ENCODE data around the gene TMEM255A.
"Not testable (repeated sequence)": the region's sequence is repeated elsewhere in the genome, so short reads cannot be mapped to it uniquely, and the experiment has no call there.

Gene TMEM255A

DNA sequence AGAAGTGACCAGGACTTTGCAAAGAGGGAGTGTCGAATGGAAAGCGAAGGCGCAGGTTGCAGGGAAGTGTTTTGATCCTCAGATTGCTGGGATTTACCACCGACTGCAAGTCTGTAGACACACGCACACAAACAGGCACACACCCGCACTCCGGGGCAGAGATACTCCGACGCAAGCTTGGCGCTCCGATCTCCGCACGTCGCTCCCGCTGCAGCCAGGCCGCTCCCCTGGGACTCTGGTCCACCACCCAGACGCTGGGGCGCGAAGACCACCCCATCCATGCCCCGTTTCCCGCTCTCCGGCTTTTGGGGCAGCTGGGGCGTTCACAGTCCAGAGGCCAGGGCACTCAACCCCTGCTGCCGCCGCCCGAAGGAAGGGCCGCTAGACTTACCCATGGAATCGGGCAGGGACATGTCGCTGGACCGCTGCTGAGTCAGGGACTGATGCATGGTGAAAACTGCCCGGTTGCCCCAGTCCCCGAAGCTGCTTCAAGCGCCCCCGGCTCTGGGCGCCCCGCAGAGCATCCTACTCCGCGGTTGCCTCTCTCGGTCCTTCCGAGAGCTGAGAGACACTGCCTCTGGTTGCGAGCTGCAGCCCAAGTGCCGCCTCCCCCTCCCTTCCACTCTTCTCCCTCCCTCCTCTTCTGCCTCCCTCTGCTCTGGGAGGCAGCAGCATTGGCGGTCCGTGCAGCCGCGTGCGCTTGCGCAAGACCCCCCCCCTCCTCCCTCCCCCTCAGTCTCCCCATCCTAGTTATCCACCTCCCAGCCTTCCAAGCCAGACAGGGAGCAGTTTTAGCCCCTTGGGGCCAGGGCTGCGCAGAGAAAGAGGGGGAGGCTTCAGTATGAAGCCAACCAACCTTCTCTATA, at the start of gene TMEM255A:
TSS of gene TMEM255A (minus strand) at position 601 of the 866 bp plus-strand sequence. CDS start at position 449, 152 bp downstream.
- DNase-seq (ENCODE audit: low read depth, low spot score) = no peak

DNA sequence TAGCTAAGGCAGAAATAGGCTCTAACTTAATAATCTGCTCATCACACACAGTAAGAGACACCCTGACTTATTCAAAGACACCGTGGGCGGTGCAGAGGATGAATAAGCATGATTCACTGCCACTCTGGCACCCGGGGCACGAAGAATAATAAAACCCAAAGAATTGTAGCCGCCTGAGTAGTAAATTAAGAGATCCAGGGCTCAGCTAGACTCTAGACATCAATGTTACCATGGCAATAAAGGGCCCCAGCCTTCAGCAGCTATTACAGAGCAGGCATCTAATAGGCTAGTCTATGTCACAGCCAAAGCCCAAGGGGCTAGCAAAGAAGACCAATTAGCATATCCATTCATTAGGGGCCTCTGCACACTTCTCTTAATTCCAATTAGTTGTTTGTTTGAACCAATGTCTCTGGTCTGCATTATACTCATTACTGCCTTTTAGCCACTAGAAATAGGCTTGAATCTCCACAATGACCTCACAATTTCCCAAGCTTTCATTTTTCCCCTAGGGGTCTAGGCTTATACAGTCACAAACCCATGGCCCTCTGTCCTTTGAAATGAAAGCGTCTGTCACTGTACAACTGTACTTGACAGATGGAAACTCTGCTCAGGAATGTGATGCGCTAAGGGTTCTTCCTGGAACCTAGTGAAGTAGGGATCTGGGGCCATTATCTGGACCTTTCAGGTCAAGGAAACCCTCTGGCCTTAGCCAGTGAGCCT, 47.6 kb upstream of the TMEM255A start:
- DNase-seq (ENCODE audit: low read depth, low spot score) = no peak

GRCh38 chrX:120357186-120357585, 45.9 kb upstream of the TMEM255A start:
- no peak for DNase-seq (ENCODE audit: low read depth, low spot score)

DNA sequence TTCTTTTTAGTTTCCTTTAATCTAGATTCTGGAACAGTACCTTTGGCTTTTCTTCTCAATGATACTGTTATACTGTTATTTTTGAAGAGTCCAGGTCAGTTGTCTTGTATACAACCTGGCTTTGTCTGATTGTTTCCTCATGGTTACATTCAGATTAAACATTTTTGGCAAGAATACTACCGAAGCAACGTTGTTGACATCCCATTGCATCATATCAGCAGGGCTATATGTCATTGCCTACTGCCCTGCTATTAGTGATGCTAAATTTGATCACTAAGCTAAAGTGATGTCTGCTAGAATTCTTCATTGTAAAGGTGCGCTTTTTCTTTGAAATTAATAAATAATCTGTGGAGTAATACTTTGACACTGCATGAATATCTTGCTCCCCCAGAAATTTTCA, 44.8 kb upstream of the TMEM255A start:
- no peak for DNase-seq (ENCODE audit: low read depth, low spot score)

GRCh38 chrX:120350450-120351138, 39.3 kb upstream of the TMEM255A start:
- DNase-seq (ENCODE audit: low read depth, low spot score) = no peak

DNA sequence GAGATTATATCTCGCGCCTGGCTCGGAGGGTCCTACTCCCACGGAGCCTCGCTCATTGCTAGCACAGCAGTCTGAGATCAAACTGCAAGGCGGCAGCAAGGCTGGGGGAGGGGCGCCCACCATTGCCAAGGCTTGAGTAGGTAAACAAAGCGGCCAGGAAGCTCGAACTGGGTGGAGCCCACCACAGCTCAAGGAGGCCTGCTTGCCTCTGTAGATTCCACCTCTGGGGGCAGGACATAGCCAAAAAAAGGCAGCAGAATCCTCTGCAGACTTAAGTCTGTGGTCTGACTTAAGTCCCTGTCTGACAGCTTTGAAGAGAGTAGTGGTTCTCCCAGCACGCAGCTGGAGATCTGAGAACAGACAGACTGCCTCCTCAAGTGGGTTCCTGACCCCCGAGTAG, 33.3 kb upstream of the TMEM255A start:
- DNase-seq (ENCODE audit: low read depth, low spot score) = not testable (repeated sequence)

DNA sequence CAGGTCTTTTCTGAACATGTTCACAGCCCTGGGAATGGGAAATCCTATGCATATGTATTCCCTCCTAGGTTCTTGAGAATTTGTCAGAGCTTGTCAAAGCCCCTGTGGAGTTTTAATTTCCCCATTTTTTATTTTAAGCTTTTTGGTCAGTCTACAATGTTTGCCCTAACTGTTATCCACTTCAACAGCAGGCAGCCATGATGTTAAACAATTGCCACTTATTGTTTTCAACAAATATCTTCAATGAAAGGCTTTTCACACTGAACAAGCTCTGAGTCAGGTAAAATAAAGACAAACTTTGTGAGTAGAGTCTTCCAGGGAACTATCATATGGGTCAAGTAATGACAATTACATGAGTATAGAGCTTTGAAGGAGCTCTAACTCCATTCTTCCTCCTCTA, 25.6 kb upstream of the TMEM255A start:
- DNase-seq (ENCODE audit: low read depth, low spot score) = no peak

GRCh38 chrX:120335289-120335688, 24.0 kb upstream of the TMEM255A start:
- DNase-seq (ENCODE audit: low read depth, low spot score) = no peak

GRCh38 chrX:120334603-120335002, 23.3 kb upstream of the TMEM255A start:
- DNase-seq (ENCODE audit: low read depth, low spot score) = no peak

DNA sequence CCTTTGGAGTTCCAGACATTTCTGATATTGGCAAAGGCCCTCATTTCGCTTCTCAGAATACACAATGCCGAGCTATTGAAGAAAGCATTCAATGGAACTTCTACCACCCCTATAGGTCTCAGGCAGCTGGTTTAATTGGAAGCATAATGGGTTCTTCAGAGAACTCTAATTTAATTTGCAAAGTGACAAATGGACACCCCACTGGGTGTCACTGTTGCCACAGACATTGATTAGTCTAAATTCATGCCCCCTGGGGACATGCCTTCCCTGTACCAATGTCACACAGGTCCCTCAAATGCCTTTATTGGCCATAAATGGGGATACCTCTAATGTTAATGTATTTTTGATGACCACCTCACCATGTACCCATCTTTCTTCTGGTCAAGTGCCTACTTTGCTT, 22.9 kb upstream of the TMEM255A start:
- no peak for DNase-seq (ENCODE audit: low read depth, low spot score)

GRCh38 chrX:120332394-120332793, 21.1 kb upstream of the TMEM255A start:
- DNase-seq (ENCODE audit: low read depth, low spot score) = no peak

DNA sequence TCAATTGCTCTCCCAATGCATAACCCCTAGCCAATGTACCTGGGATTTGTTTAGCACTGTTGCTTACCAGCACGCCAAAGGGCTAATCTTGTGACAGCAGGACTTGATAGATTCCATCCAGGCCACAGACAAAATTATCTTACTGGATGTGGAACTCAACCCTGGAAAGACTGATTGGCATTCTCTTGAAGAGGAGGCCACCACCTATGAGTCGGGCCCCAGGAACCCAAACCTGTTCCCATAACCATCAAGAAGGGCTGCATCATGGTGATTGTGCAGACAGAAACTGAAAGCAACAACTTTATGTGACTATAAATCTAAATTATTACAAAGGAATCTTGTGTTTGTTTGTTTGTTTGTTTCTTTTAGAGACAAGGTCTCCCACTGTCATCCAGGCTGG, 19.9 kb upstream of the TMEM255A start:
- DNase-seq (ENCODE audit: low read depth, low spot score) = no peak

DNA sequence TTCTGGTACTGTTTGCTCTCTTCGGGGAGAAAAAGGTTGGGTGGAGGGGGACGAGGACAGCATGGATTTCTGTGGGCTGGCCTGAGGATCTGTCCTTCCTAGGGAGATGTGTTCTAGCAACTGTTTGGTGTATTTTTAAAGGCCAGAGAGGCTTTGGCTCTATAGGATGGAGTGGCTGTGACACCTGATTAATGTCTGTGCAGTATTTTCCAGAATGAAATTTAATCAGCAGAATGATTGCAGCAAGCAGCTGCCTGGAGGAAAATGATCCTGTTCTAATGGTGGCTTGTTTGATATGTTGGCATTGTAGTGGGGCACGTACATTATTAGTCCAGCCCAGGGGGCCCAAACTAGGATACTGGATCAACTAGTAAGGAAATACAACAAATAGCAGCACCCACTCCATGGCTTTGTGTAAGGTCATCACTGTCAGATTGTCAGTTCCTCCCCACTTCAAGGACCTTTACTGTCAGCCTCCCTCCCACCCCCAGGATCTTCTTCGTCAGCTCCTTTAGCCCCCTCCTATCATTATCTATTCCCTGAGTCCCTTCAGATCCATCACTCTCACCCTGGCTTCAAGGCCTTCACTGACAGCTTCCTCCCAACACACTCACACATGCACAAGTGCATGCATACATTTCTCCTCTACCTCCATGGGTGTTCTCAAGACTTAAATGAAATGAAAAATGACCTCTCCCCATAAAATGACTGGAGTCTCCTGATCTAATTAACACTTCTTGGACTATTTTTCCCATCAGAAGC, 10.4 kb upstream of the TMEM255A start:
- DNase-seq (ENCODE audit: low read depth, low spot score) = no peak

- no peak for DNase-seq (ENCODE audit: low read depth, low spot score)
Observed at GRCh38 chrX:120318411-120318810, 7.2 kb upstream of the TMEM255A start.

GRCh38 chrX:120316587-120317283, 5.5 kb upstream of the TMEM255A start:
- no peak for DNase-seq (ENCODE audit: low read depth, low spot score)

GRCh38 chrX:120315776-120316175, 4.5 kb upstream of the TMEM255A start:
- no peak for DNase-seq (ENCODE audit: low read depth, low spot score)

- no peak for DNase-seq (ENCODE audit: low read depth, low spot score)
Observed at GRCh38 chrX:120311727-120312063, 434 bp upstream of the TMEM255A start.

GRCh38 chrX:120309873-120310705, 1.2 kb downstream of the TMEM255A start:
- DNase-seq (ENCODE audit: low read depth, low spot score) = no peak

- no peak for DNase-seq (ENCODE audit: low read depth, low spot score)
Observed at GRCh38 chrX:120308959-120309872, 2.0 kb downstream of the TMEM255A start.
